SKM-1 (cell line): Measurements from ENCODE around the gene TRMT44.
"Not testable (repeated sequence)": the region's sequence is repeated elsewhere in the genome, so short reads cannot be mapped to it uniquely, and the experiment has no call there.

Source experiments
- DNase-seq: peaks from one replicate; lab custom pipeline; 2025; ENCODE audit not compliant: unreplicated experiment; lab: John Stamatoyannopoulos, UW

Gene TRMT44

DNA sequence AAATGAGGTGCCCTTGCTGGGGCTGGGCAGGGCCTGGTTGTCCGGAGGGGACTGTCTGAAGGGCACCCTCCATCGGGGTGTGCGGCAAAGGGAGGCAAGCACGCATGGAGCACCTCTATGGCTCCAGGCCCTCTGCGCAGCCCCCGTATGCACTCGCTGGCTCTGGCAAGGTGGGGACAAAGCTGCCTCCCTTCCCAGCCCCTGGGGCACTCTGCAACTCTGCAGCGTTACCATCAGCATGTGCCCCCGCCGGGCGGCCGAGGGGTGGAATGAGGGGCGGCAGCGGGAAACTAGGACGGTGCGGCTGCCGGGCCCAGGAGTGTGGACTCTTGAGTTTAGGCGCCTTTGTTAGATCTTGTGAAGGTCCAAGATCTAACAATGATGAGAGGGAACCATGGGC lies 26.4 kb downstream of the TRMT44 start:
- no peak for DNase-seq

DNA sequence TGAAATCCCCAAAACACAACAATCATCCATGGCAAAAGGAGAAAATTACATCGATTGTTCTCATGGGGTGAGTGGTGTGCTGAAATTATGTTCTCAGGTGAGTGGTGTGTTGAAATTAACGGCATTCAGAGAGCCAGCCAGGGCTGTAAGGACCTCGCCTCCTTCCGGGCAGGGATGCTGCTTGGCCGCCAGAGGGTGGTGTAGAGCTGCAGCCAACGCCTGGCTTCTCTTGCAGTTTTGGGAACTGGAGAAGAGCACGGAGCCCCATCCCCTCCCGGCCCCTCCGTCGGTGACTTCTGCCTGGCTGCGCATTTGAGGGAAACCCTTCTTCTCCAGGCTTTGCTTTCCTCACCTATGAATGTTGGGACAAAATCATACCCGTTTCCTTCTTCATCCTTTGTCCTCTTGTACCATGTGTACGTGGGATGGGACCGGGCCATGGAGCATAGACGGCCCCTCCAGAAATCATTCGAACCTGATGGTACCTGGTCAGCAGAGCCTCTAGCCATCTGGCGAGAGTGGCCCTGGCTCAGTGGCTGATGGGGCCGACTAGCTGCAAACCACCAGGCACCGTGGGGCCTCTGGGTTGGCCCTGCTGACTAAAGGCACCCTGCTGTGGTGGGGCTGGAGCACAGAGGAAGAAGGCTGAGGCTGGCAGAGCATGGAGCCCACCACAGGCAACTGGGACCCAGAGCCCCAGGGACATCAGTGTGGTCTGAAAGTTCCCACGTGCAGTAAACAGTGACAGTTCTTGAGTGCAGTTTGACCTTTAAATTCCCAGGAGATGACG lies 28.4 kb downstream of the TRMT44 start:
- peak; percentile 54 for DNase-seq

DNA sequence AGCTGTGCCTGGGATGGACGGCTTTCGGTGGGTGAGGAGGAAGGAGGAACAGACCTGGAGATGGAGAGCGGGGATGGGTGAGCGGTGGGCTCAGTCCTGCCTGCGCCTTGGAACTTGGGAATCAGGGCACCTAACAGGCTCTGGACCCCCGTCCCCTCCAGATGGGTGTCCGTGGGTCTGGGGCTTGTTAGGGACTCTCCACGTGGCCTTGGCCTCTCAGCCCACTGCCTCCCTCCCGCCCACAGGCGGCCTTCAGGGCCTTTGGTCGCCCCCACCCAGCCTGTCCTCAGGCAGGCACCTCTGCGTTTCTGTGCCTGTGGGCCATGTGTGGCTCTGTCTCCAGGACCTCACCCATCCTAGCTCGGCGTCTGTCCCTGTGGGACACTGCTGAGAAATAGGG lies 29.0 kb downstream of the TRMT44 start:
- no peak for DNase-seq

DNA sequence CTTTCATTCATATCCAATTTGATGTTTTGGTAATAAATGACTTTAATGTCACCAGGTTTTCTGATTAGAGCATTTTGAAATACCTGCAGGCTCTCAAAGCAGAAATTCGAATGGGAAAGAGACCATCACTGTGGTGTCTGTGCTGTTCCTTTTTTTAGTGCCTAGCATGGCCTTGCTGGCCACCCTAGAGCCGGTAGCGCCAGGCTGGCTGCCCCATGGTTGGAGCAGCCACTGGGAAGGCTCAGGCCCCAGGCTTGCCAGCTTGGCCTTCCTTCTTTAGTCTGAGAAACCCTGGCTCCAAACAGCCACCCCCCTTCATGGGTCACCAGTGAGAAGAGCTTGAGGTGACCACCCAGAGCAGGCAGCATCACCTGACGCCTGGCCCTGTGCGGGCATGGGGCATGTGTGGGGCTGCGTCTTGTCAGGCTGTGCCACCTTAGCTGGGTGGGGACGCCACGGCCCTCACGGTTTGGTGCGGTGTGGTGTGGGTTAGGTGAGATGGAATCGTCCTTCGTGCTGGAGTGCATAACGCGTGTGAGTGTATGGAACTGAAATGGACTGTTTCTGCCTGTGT lies 30.0 kb downstream of the TRMT44 start:
- DNase-seq = no peak

DNA sequence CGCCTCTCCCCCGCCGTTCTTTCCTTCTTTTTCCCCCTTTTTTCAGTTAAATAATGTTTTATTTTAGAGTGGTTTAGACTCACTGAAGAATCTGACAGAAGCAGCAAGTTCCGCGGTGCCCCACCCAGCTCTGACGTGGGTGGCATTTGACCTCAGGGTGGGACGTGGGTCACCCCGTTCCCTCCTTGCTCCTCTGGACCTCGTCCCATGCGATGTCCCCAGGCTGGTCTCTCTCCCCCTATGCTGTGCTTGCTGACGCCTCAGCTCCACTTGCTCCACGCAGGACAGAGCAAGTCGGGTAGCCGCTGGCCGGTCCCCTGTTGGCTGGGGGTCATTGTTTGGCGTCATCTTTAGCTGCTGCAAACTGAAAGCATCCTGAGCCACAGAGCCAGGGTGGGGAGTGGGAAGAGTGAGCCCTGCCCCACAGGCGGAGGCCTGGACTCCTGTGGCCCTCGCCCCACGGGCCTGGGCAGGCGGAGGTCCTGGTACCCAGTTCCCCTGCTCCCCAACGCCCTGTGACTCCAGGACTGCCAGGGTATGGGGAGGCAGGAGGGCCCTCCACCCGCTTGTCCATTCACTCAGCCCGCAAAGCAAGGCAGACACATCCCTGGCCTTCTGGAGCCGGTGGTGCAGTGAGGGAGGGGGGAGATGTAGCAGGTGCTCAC lies 30.8 kb downstream of the TRMT44 start:
- no peak for DNase-seq

DNA sequence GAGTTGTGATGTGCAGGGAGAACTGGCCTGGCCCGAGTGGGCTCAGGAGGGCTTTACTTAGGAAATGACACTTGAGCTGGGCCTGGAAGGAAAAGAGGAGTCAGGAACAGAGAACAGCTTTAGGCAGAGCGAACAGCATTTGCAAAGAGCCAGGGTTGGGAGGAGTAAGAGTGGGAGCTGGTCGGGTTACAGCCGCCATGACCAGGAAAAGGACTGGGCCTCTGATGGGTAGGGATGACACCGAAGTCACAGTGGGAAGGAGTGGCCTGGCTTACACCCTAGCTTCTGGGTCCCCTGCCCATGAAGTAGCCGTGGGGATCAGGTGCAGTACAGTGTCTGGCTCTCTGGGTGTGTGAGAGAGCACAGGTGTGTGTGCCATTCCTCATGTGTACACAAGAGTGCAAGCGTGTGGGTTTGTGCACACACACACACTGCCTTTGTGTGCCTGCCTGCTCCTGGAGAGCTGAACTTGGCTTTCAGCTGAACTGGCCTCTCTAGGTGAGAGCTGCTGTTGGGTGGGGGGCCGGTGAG lies 31.6 kb downstream of the TRMT44 start:
- no peak for DNase-seq

DNA sequence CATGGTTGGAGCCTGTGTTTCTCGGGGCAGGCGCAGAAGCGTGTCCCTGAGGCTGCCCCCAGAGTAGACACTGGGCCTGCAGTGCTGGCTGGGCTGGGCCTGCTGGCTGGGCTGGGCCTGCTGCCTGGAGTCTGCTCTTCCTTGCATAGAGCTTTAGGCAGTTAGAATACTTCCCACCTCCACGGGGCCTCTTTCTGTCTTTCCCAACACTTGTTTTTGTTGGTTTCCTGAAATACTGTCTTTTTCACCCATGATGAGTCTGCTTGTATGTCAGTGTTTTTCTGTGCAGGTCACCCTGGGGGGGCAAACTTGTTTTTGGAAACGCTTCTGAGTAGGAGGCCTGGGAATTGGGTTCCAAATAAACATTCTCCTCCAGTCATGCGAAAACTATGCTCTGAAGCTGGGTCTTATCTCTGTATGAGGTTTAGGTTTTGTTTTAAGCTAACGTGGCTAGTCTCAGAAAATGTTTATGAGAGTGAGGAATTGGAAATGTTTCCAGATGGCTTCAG lies 32.2 kb downstream of the TRMT44 start:
- no peak for DNase-seq

DNA sequence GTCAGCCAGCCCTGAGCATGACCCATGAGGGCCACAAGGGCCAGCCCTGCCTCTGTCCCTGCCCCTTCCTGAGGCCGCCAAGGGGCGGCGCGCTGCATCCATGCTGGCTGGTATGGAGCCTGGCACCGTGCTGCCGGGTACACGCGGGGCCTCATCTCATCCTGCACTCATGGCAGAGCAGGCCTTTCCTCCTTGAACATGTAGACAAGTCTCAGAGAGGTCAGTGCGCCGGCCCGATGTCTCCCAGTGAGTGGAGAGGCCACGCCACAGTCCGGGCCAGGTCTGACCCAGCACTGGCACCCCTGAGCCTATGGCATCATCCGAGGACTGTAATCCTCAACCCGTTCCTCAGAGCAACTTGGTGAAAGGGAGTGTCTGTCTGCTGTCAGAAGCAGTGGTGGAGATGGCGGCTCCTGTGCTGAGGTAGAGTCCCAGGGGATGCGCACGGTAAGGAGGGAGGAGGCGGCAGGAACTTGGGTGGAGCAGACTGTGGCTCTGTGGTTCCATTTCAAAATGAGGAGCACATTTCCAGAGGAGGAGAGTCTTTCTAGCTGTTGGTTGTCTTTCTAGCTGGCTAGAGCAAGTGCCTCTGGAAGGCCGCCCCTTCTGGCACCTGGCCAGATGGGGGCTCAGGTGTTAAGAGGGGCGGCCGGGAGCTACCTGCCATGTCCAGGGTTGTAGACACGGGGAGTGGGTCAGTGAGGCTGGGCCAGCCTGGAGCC lies 32.8 kb downstream of the TRMT44 start:
- no peak for DNase-seq

DNA sequence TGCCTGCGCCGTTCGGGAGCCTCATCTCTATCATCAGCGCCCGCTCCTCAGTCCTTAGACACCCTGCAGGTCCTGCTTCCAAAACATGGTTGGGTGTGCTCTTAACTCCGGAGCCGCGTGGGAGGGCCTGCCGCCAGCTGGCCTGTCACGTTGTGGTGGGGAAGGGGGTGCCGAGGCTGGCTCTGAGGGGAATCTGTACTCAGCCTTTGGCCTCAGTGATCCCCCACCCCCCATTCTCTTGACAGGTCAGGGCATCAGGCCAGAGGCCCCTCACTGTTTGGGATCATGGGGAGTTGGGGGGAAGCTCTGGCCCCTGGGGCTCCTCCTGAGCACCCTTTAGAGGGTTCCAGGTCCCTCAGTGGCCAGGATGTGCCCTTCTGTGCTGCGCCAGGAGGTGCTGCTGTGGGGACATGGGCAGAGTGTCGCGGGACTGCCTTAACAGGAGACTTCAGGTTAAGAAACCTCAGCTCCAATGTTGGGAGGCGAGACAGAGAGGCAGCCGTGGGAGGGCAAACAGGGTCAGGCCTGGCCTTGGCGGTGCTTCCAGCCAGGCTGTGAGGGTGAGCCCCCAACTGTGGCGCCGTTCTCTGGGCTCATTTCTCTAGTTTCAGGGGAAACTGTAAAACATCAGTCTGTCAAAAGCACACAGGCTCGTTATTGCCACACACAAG lies 33.5 kb downstream of the TRMT44 start:
- DNase-seq = no peak

DNA sequence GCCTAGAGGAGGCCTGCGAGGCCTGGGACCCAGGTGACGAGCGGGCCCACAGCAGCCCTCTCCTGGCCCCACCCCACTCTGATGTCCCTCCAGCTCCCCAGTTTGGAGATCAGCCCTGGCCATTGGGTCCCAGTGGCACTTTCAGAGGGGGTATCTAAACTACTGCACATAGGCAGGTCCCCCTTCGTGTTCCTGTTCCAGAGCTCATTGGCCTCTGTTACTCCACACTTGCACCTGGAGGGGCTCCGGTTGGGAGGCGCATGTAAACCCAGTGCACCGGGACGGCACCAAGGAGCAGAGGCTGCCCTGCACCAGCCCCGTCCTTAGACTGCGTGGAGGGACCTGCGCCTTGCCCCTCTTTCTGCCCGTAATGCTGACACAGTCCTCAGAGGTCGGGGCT lies 34.3 kb downstream of the TRMT44 start:
- no peak for DNase-seq

DNA sequence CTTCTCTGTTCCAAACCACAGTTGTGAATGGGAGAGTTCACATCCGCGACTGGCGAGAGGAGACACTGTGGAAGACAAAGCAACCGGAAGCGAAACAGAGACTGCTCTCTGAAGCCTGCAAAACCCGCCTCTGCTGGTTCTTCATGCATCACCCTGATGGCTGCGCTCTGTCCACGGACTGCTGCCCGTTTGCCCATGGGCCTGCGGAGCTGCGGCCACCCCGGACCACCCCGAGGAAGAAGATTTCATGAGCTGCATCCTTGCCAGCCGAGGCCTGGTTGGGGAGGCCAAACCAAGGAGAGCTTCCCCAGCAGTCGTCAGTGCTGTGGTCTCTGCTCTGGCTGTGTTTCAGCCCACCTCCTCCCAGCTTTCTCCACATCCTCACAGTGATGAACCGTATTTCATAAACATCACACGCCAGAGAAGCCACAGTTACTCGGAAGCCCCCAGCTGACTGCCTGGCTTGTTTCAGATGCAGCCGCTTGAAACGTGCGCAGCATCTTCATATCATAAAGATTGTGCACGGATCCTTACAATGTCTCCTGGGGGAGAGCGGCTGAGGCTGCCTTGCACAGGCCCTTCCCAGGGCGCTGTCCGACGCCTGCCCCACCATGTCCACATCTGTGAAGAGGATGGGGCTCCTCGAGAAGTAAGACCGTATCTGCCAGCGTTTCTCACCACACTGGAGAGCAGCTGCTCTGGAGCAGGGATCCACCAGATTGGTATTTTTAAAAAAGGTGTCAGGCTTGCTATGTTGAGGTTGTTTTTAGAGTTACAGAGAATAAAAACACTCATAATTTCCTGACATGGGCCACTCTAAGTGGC lies 35.4 kb downstream of the TRMT44 start:
- DNase-seq = no peak

DNA sequence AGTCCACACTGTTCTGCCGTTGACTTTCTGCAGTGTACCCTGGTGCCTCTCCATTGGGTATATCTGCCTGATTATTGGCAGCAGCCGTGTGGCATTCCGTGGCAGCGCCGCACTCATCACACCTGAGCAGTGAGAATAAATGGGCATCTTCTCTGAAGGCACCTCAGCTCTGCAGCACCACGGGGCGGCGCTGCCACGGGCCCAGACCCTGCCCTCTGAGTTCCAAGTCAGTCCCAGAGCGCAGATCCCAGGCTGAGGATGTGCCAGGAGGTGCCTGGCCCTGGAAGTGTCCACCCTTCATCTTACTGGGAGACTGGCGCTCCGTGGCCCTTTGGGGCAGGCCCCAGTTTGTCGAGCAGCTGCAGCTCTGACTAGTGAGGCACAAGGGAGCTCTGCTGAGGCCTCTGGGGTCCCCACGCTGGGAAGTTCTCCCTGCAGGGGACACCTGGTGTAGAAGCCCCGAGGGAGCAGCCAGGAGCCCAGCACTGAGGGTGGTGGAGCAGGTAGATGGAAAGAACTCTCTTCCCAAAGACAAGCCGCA lies 36.6 kb downstream of the TRMT44 start:
- DNase-seq = no peak

DNA sequence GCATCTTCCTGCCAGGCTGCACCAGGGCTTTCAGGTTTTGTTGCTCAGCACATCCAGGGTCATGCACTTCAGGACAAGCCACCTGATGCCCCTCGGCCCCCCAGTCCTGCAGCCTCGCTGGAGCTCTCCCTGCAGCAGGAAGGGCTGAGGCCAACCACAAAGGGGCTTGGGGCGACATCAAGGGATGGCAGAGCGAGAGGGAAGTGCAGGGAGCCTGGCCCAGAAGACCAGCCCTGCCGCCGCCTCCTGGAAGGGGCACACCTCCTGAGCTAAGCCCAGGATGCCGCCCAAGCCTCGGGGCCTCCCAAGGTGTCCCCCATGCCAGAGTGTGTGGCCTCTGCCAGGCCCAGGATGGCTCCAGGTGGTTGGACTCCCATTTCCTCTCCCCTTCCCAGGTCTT lies 37.1 kb downstream of the TRMT44 start:
- DNase-seq = no peak

DNA sequence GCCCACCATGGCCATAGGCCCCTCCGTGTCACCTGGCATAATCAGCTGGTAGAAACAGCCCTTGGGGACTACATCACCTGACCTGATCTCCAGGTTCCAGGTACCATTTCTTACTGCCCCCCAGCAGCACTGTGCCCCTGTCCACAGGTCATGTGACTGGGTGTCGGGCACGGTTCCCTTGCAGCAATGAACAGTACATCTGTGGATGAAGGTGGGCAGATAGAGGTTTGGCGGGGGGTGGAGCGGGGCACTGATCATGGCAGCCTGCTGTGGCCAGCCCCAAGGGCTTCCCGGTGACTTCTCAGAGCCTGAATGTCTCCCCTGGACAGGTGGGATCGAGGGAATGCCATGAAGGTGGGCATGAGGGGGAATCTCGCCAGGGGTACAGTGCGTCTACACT lies 37.8 kb downstream of the TRMT44 start:
- no peak for DNase-seq

DNA sequence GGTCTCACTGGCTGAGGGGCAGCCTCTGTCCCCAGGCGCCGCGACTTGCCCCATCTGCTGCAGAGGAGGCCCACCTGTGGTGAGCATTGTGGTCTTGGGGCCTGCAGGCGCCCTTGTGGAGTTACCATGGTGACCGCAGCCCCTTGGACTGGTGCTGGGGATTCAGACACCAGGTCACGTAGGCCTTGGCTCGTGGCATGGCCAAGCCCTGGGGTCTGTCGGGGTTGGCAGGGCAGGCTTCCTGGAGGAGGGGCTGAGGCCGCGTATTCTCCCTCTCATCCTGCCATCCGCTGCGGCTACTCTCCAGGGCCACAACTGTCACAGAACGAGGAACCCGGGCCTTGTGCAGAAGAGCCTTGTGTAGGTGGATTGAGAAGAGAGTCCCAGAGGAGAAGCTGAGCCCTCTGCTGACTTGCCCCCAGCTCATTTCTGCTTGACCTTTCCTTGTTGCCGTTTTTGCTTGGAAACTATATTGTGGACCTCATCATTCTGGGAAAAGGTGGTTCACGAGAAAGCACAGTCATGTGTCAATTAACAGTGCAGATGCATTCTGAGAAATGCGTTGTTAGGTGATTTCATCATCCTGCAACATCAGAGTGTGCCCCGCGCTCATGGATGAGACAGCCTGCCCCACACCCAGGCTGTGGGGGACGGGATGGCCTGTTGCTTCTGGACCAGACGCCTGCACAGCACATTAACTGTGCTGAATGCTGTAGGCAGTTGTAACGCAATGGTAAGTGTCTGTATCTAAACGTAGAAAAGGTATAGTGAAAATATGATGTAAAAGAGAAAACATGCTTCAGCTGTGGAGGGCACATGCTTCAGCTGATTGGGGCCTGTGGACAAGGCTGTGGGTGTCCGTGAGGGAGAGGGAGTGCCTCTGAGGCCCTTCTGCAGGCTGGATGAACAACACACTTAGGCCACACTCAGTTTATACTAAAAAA lies 38.5 kb downstream of the TRMT44 start:
- DNase-seq = no peak

DNA sequence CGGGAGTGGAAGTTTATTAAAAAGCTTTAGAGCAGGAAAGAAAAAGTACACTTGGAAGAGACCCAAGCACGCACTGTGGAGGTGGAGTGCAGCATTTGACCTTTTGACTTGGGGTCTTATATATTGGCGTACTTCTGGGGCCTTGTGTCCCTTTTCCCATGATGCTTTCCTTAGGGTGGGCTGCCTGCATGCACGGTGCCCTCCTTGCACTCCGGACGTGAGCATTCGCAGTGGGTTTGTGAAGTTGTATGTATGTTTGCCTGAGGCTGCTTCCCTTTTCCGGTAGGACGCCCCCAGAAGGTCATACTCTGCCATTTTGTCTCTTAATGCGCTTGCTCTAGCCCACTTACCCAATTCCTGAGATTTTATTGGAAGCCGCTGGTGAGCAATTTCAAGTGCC lies 39.6 kb downstream of the TRMT44 start:
- no peak for DNase-seq

DNA sequence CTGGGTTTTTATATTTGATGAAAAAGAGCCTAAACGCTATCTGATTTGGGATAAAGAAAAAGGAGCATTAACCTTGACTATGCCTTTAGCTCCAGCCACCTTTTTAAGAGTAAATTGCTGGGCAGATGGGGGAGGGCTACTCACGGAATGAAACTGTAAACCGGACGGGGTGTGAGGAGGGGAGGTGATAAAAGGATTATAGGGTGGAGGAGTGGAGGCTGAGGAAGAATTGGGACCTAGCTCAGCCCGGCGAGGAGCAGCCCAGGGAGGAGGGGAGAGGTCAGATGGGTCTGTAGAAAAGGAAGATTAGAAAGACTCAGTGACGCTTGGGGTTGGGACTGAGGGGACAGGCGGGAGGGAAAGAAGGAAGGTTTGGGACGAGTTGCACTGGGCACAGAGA lies 46.1 kb downstream of the TRMT44 start:
- DNase-seq = not testable (repeated sequence)

DNA sequence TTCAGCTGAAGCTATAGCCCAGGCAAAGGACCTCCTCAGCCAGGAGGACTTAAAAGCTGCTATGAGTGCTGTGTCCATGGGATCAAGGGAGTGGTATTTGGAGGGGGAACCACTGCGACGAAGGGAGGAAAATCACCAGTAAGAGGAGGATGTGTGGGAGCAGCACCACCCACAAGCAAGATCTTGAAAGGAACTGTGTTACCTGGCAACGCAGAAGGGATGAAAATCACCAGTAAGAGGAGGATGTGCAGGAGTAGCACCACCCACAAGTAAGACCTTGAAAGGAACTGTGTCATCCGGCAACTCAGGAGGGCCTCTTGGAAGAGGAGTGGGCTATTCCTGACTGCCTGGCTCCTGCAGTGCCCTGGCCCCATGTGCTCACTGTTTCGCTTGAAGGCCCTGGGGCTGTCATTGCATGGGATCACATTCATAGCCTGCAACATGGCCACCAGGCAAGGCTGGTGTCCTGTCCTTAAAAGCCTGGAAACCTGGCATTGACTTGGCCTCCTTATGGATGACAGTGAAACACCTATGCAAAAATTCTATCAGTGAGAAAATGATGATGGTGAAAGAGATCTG lies 48.3 kb downstream of the TRMT44 start:
- DNase-seq = no peak
